ENCODE measurements around the gene MLLT11.

GRCh38 chr1:151047925-151048644 lies 12.1 kb upstream of the MLLT11 start:
- TF ChIP-seq CTCF (IDR thresholded peaks at IDR 0.05) (peak; percentile 81), POLR2AphosphoS5 (IDR thresholded peaks at IDR 0.05; ENCODE audit: low read depth, low read length) (no peak; the same call in 1 of the 2 replicates), REST (IDR thresholded peaks at IDR 0.05; ENCODE audit: insufficient read depth in 1 of 2, low read depth in 2 of 2, low read length in 1 of 2) (0 out of 4 replicates have a peak, but pooled peaks of 1 of the 2 experiments have one; percentile 4)
